Liver (tissue), 9 donors: Measurements from ENCODE around the gene PTTG2. TPM values are rescaled to one million over a fixed set of nuclear protein-coding genes. Genes with fewer than 3 reads are reported as not detected.

Experiments
- DNase-seq: peaks from one replicate; pipeline ENCODE4 v3.0.0-alpha.2; 2017; ENCODE audit warnings: low spot score
- H3K27ac ChIP-seq, 2 donors: one replicate each; pipeline ENCODE4 v1.7.0; 2013; ENCODE audit warnings: inconsistent platforms in 2 of 2, low read length in 2 of 2, control low read depth in 1 of 2, low read depth in 1 of 2, mild to moderate bottlenecking in 1 of 2
- H3K27me3 ChIP-seq, 4 donors: one replicate each; pipeline versions ENCODE4 v1.6.1 to v1.7.0; 2013; ENCODE audit warnings: low read length in 3 of 4, inconsistent platforms in 1 of 4, mild to moderate bottlenecking in 1 of 4, moderate library complexity in 1 of 4; ENCODE audit not compliant: control insufficient read depth in 4 of 4, insufficient read depth in 4 of 4
- H3K36me3 ChIP-seq, 4 donors: one replicate each; pipeline versions ENCODE4 v1.6.1 to v1.7.0; 2013; ENCODE audit warnings: low read length in 3 of 4, mild to moderate bottlenecking in 3 of 4, low read depth in 1 of 4, moderate library complexity in 1 of 4; ENCODE audit not compliant: control insufficient read depth in 4 of 4, insufficient read depth in 3 of 4
- H3K4me1 ChIP-seq, 4 donors: one replicate each; pipeline versions ENCODE4 v1.6.1 to v1.7.0; 2013; ENCODE audit warnings: low read length in 3 of 4, mild to moderate bottlenecking in 3 of 4, moderate library complexity in 1 of 4; ENCODE audit not compliant: control insufficient read depth in 4 of 4, insufficient read depth in 4 of 4
- H3K4me3 ChIP-seq, 3 donors: one replicate each; pipeline versions ENCODE4 v1.6.1 to v1.7.0; 2013; ENCODE audit warnings: low read length in 3 of 3, control low read depth in 1 of 3, low read depth in 1 of 3, mild to moderate bottlenecking in 1 of 3
- H3K9ac ChIP-seq, 2 donors: one replicate each; pipeline ENCODE4 v1.7.0; 2013; ENCODE audit warnings: low read length in 2 of 2, mild to moderate bottlenecking in 2 of 2, moderate library complexity in 2 of 2, control low read depth in 1 of 2, low read depth in 1 of 2
- H3K9me3 ChIP-seq, 4 donors: one replicate each; pipeline versions ENCODE4 v1.6.1 to v1.7.0; 2013; ENCODE audit warnings: low read length in 3 of 4; ENCODE audit not compliant: control insufficient read depth in 4 of 4
- GABPA ChIP-seq, 2 donors: IDR thresholded peaks in 1 of 2; conservative IDR thresholded peaks in 1 of 2; 2 replicates each; pipeline ENCODE4 v1.6.1; 2016; ENCODE audit warnings: antibody characterized with exemption in 2 of 2, mild to moderate bottlenecking in 1 of 2, moderate library complexity in 1 of 2
- HNF4A ChIP-seq, 2 donors: conservative IDR thresholded peaks; 2 replicates each; pipeline ENCODE4 v1.6.1; 2016; ENCODE audit warnings: antibody characterized with exemption in 2 of 2, mild to moderate bottlenecking in 2 of 2
- HNF4G ChIP-seq: IDR thresholded peaks from 2 replicates; pipeline ENCODE4 v1.6.1; 2016; ENCODE audit warnings: antibody characterized with exemption
- JUND ChIP-seq, 2 donors: IDR thresholded peaks; 2 replicates each; pipeline ENCODE4 v1.6.1; 2016; ENCODE audit warnings: antibody characterized with exemption in 2 of 2
- NR2F2 ChIP-seq: IDR thresholded peaks from 2 replicates; pipeline ENCODE4 v1.6.1; 2016; ENCODE audit warnings: antibody characterized with exemption
- RXRA ChIP-seq, 2 donors: IDR thresholded peaks; 2 replicates each; pipeline ENCODE4 v1.6.1; 2017 to 2018; ENCODE audit warnings: antibody characterized with exemption in 2 of 2, mild to moderate bottlenecking in 1 of 2
- SP1 ChIP-seq: IDR thresholded peaks from 2 replicates; pipeline ENCODE4 v1.6.1; 2018; ENCODE audit warnings: antibody characterized with exemption, mild to moderate bottlenecking
- TAF1 ChIP-seq: conservative IDR thresholded peaks from 2 replicates; pipeline ENCODE4 v1.6.1; 2016; ENCODE audit warnings: antibody characterized with exemption, mild to moderate bottlenecking
- WGBS: extraction: QIAGEN DNeasy Blood & Tissue Kit; methylation state at CpG from one replicate; pipeline ENCODE4 v1.1.7; 2013; 5-methylcytosine and 5-hydroxymethylcytosine counted together
- polyA plus RNA-seq, 2 donors: library from polyadenylated mRNA; stranded (reverse) in 1 of 2; unstranded in 1 of 2; fragments of 200-250 nt in 1 of 2; fragments of >200 nt in 1 of 2; fragmentation: Nextera tagmentation in 1 of 2; extraction: Ambion mirVana in 1 of 2; gene quantifications; one replicate each; pipeline versions ENCODE4 v1.2.1 to v1.2.3, GENCODE V29; 2013 to 2015
- total RNA-seq, 2 donors: library from RNA; depleted of rRNA; stranded (reverse); fragments of >200 nt; gene quantifications; one replicate each; pipeline ENCODE4 v1.2.3, GENCODE V29; 2014
- TF ChIP-seq, protein P1 (sequence below): fragments of 150-350 bp; IDR thresholded peaks from 2 replicates; pipeline ENCODE4 v1.5.1; 2017; ENCODE audit warnings: improper control_type of control experiment, low read depth, low read length; ENCODE audit not compliant: missing input control
- donor health status: healthy.
- donor health status: healthy.
- donor health status: healthy.
- donor health status: healthy.
- donor health status: healthy.

The PTTG2 gene
- total and polyA plus RNA-seq, 4 donors: 0.24 to 0.92 TPM; not detected in 2

DNA sequence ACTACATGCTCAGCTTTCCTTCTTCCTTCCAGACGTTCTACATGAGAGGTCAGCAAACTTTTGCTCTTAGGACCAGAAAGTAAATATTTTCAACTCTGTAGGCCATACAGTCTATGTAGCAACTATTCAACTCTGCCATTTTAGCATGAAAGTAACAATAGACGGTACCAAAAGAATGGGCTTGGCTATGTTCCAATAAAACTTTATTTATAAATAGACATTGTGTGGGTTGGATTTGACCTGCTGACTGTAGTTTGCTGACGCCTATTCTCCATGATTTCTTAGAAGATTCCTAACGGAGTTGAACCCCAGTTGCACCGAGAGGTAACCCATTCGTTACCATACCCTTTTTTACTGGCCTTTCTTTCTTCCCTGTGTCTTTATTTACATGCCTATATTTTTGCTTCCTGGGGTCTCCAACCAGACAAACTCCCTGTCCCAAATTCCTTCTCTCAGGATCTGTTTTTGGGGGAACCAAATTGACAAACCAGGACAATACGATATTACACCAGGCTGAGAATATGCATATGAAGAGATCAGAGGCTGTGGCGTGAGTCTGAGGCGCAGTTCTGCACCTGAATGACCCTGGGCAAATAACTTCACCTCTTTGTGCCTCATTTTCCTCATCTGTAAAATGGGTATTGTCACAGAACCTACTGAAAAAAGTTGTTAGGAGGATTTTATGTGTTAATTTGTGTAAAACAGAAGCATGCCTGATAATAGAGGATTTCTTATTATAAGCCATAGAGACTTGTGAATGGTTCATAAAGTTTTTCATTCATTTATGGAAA, 10.4 kb upstream of the PTTG2 start:
- no peaks in the 10 kb centered on the region for H3K9me3 ChIP-seq
- 88% methylated on average over 9 of the region's 9 CpGs for WGBS
- no peak overlapping the region for H3K27ac ChIP-seq
- no peaks in the 10 kb centered on the region for H3K36me3 ChIP-seq
- H3K4me1 ChIP-seq: peaks cover 0 to 7% (median 0%) of the 10 kb centered on the region in 4 donors
- H3K4me3 ChIP-seq: no peak overlapping the region
- DNase-seq: no peak
- no peak for TF ChIP-seq JUND (IDR thresholded peaks at IDR 0.05)
- no peak for TF ChIP-seq RXRA (IDR thresholded peaks at IDR 0.05)
- TF ChIP-seq HNF4A (conservative IDR thresholded peaks at IDR 0.05): no peak
- no peak for TF ChIP-seq NR2F2
- no peak for TF ChIP-seq HNF4G
- TF ChIP-seq, protein P1, sequence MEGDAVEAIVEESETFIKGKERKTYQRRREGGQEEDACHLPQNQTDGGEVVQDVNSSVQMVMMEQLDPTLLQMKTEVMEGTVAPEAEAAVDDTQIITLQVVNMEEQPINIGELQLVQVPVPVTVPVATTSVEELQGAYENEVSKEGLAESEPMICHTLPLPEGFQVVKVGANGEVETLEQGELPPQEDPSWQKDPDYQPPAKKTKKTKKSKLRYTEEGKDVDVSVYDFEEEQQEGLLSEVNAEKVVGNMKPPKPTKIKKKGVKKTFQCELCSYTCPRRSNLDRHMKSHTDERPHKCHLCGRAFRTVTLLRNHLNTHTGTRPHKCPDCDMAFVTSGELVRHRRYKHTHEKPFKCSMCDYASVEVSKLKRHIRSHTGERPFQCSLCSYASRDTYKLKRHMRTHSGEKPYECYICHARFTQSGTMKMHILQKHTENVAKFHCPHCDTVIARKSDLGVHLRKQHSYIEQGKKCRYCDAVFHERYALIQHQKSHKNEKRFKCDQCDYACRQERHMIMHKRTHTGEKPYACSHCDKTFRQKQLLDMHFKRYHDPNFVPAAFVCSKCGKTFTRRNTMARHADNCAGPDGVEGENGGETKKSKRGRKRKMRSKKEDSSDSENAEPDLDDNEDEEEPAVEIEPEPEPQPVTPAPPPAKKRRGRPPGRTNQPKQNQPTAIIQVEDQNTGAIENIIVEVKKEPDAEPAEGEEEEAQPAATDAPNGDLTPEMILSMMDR: no peak
- no peak overlapping the region for H3K9ac ChIP-seq
- H3K27me3 ChIP-seq: no peaks in the 10 kb centered on the region

DNA sequence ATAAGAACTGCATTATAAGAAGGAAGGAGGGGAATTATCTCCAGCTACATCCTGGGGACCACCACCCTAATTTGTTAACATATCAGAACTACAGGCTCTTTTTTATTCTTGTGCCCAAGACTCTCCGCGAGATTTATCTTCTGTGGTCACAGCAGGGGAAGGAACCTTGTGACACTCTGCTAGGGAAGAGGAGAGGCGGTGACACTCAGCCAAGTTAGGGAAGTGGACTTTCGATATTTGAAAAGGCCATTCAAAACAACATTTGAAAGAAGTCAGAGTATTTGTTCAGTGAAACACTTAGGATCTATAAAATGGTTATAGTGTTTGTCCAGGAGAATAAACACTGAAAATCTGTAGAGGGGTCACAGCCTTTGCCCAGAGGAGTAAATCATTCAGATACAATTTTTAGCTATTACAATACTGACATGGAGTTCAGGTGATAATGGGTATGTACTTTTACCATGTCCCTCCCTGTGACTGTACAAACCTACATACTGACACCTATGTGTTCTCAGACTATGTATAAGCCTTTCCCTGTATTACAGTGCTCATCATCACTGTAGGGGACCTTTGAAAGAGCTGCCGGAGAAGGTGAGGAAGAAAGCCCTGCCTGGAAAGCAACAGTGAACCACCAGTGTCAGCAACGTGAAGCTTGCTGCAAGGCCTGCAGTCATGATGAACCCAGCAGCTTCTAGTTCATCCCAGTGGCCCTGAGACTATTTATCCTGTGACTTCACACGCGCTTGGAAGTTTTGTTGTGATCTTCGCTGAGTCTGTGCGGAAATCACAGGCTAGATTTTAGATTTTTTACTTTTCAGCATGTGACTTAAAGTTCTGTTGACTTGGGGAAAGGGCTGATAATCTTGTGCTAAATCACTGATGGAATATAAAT, 8.5 kb upstream of the PTTG2 start:
- no peak for DNase-seq
- no peak overlapping the region for H3K4me3 ChIP-seq
- TF ChIP-seq TAF1 (no peak), HNF4A (conservative IDR thresholded peaks at IDR 0.05) (peak in 1 of 2 donors; percentile 8)
- H3K4me1 ChIP-seq: peaks cover 0 to 7% (median 0%) of the 10 kb centered on the region in 4 donors
- no peak overlapping the region for H3K27ac ChIP-seq
- H3K9ac ChIP-seq: no peak overlapping the region
- WGBS: 70% methylated on average over 10 of the region's 10 CpGs
- H3K27me3 ChIP-seq: no peaks in the 10 kb centered on the region
- H3K9me3 ChIP-seq: no peaks in the 10 kb centered on the region
- H3K36me3 ChIP-seq: no peaks in the 10 kb centered on the region

DNA sequence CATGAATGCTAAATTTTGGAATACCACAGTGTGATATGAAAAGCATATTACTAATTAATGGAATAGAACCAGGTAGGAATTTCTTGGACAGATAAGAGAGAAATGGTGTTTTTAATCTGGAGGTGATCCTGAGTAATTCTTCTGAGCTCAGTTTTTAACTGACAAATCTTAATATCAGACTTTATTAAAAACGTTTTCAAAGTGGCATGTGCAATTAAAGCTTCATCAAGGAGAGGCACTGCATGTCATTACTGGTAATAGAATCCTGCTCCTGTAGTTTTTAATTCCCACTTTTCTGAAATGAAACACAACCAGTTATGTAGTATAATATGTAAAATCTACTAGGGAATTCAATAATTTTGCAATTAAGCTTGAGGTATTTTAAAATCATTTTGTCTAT, 7.0 kb upstream of the PTTG2 start:
- TF ChIP-seq GABPA (IDR thresholded peaks at IDR 0.05 in 1 of 2, conservative IDR thresholded peaks at IDR 0.05 in 1 of 2) (no peak), SP1 (no peak), HNF4G (no peak)
- 70% methylated on average over 1 of the region's 1 CpG for WGBS
- H3K27me3 ChIP-seq: no peaks in the 10 kb centered on the region

More for the DNA sequence above, 7.0 kb upstream of the PTTG2 start:
- no peak overlapping the region for H3K27ac ChIP-seq
- peaks cover 0 to 7% (median 0%) of the 10 kb centered on the region in 4 donors for H3K4me1 ChIP-seq
- H3K4me3 ChIP-seq: no peak overlapping the region
- no peak overlapping the region for H3K9ac ChIP-seq
- H3K36me3 ChIP-seq: no peaks in the 10 kb centered on the region
- DNase-seq: no peak
- H3K9me3 ChIP-seq: no peaks in the 10 kb centered on the region
